Measurements from ENCODE around the gene LORICRIN.

GRCh38 chr1:153227810-153228209 lies 31.7 kb upstream of the LORICRIN start:
- TF ChIP-seq ZBTB49 (tag by site-specific recombination; IDR thresholded peaks at IDR 0.05; ENCODE audit: low read depth) (no peak), CTCF (tag by site-specific recombination; IDR thresholded peaks at IDR 0.05) (no peak), ZNF138 (tag by site-specific recombination; IDR thresholded peaks at IDR 0.05; ENCODE audit: borderline replicate concordance) (no peak), ZNF274 (IDR thresholded peaks at IDR 0.05; ENCODE audit: low read length) (no peak), ZNF274 (tag by site-specific recombination; IDR thresholded peaks at IDR 0.05; ENCODE audit: borderline replicate concordance) (no peak), PBX3 (CRISPR knock-in tag; IDR thresholded peaks at IDR 0.05) (no peak), IKZF3 (tag by site-specific recombination; IDR thresholded peaks at IDR 0.05) (no peak), TCF7L2 (IDR thresholded peaks at IDR 0.05; ENCODE audit: borderline replicate concordance, low read depth, low read length) (no peak), ZNF169 (tag by site-specific recombination; IDR thresholded peaks at IDR 0.05) (no peak), RBAK (tag by site-specific recombination; IDR thresholded peaks at IDR 0.05) (no peak), GLI4 (tag by site-specific recombination; IDR thresholded peaks at IDR 0.05) (no peak), ZNF654 (tag by site-specific recombination; IDR thresholded peaks at IDR 0.05; ENCODE audit: low read depth) (no peak), ZNF747 (tag by site-specific recombination; IDR thresholded peaks at IDR 0.05) (no peak), YY1 (tag by site-specific recombination; IDR thresholded peaks at IDR 0.05) (no peak)

All from HEK293 (cell line).